ENCODE results near the gene HPSE2. TPM values are rescaled to one million over a fixed set of nuclear protein-coding genes. Genes with fewer than 3 reads are reported as not detected.
A peak's percentile ranks its signal among the peaks of the same experiment; 100 is the strongest.

HPSE2 gene
- total and polyA plus RNA-seq, 2 of the 13 experiments (the other 11 are each of a cell fraction or from before 2014, with no cell fraction given): 0.01 TPM; not detected in 1

DNA sequence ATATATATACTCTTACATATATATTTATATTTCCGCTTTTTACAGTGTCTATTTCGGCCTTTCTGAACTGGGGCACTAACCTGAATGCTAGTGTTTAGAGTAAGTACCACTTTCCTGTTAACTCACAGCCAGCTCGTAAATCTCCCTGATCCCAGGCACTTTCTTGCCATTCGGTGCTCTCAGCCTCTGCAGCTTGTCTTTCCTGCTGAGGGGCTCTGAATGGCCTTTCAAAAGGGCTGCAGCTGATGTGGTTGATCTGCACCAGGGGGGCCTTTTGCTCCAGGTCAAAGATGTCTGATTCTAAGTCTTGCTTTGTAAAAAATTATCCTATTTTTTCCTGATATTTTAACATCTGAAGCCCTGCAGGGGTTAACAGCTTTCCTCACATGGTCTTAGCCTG lies 763.5 kb downstream of the HPSE2 start (continued):
- TF ChIP-seq ZNF274 (CRISPR knock-in tag; IDR thresholded peaks at IDR 0.05) (no peak), KLF11 (CRISPR knock-in tag; IDR thresholded peaks at IDR 0.05) (no peak)

DNA sequence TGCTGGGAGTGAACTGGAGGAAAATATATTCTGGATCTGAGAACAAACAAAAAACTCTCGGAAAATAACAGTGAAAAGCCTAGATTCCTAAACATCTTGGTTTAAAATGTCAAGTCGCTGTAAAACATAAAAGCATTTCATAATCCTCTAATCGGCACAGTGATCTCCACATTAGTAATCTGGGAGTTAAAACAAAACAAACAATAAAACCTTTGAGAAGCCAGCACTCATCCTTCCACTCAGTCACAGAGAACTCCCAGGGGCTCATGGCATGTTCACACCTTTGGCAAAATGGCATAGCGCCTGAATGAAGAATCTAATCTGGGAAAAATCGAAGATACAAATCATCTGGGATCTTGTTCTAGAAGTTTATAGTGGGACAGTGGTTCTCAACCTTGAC lies 764.8 kb downstream of the HPSE2 start:
- H3K79me2 ChIP-seq (ENCODE audit: insufficient read depth, low read length): no peaks in the 10 kb centered on the region
- WGBS (ENCODE audit: low lambda C conversion rate): 18% methylated on average over 5 of the region's 5 CpGs
- no peak for FAIRE-seq
- H3K27me3 ChIP-seq (ENCODE audit: control insufficient read depth in 1 of 2, insufficient read depth in 2 of 2, low read length in 2 of 2): peaks cover 4 to 23% of the 10 kb centered on the region in 2 experiments
- intact Hi-C loops (cut with micrococcal nuclease; ENCODE audit: unreplicated experiment): no loop called here
- TF ChIP-seq MAZ (IDR thresholded peaks at IDR 0.05; ENCODE audit: borderline replicate concordance, low read depth, low read length) (no peak), MAZ (CRISPR knock-in tag; IDR thresholded peaks at IDR 0.05; ENCODE audit: low read depth) (no peak)
- no TSS peak for BruUV-seq (replicated peaks)
- H3K9ac ChIP-seq (ENCODE audit: insufficient read depth, low read depth, low read length): no peak overlapping the region
- H3K4me1 ChIP-seq (ENCODE audit: insufficient read depth, low read length): no peaks in the 10 kb centered on the region
- no peak overlapping the region for H3K4me3 ChIP-seq (replicated peaks in 1 of 3; ENCODE audit: insufficient read depth in 1 of 3, low read depth in 2 of 3, low read length in 3 of 3)
- H3K9me3 ChIP-seq (ENCODE audit: low read length): no peaks in the 10 kb centered on the region
- ChIA-PET CTCF (ENCODE audit: low intra/inter-chr PET ratio, low total read pairs) (no interaction called here), POLR2A (no interaction called here)
- no peak for ATAC-seq
- no peak overlapping the region for H2AFZ ChIP-seq (ENCODE audit: low read length)
- DNase-seq (ENCODE audit: low spot score): no peak
- in situ Hi-C loops (cut with HindIII; ENCODE audit: extremely low pct_ligation_motif_present, low pct_unique_long_range_greater_than_20kb): loop anchor here (10.0 to 25.0 kb wide), 2 partner anchors 566 to 774 kb away; no protein-coding TSS in a partner anchor
- H3K36me3 ChIP-seq (replicated peaks in 1 of 2; ENCODE audit: control insufficient read depth in 1 of 2, insufficient read depth in 2 of 2, low read length in 2 of 2): no peaks in the 10 kb centered on the region
- no peak overlapping the region for H3K4me2 ChIP-seq (ENCODE audit: low read depth, low read length)
- H3K27ac ChIP-seq (ENCODE audit: extremely low read length, insufficient read depth, low read length): no peak overlapping the region
- no peaks in the 10 kb centered on the region for H4K20me1 ChIP-seq (ENCODE audit: insufficient read depth, low read length)

DNA sequence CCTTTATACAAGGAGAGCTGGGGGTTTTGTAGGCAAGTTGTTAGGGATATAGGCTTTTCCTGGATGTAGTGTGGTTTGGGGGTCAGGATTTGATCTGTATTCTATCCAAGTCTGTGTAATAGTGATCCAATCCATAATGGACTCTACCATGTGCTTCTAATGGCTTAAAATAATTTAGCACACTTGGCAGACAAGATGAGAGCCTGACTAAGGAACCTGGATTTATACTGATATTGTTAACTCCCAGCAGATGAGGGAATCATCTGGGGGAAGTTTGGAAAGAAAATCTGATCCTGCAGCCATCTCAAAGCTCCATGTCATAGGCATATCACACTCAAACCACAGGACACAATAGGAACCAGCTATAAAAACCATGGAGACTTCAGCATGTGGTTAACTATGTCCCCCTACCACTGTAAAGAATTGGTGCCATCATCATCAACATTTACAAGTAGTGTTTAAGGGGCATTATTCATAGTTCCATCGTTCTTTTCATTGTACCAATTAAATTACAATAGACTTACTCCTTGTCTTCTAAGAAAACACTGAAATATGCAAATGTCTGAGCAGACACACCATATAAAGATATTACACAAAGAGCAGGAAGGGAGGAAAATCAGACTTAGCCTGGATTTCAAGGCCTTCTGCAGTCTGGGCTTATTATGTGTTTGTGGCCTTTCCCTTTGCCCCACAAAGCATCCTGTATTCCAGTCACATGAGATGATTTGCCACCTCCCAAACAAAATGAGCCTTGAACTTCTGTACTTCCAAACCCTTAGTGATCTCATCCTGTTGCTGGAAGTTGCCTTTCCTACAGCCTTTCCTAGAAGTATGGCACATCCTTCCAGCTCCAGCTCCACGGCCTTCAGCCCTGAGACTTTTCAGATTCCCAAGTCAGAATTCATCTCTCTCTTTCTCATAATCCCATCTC lies 766.4 kb downstream of the HPSE2 start:
- intact Hi-C loops (cut with micrococcal nuclease; ENCODE audit: unreplicated experiment) (loop anchor here (2.0 to 10.0 kb wide), 3 partner anchors 396 to 808 kb away; no protein-coding TSS in a partner anchor), in situ Hi-C loops (cut with HindIII; ENCODE audit: extremely low pct_ligation_motif_present, low pct_unique_long_range_greater_than_20kb) (loop anchor here (5.0 to 25.0 kb wide), 2 partner anchors 193 to 568 kb away; no protein-coding TSS in a partner anchor)
- Histone ChIP-seq H3K36me3 (replicated peaks in 1 of 2; ENCODE audit: control insufficient read depth in 1 of 2, insufficient read depth in 2 of 2, low read length in 2 of 2) (no peaks in the 10 kb centered on the region), H3K4me2 (ENCODE audit: low read depth, low read length) (no peak overlapping the region), H3K27ac (ENCODE audit: extremely low read length, insufficient read depth, low read length) (no peak overlapping the region), H2AFZ (ENCODE audit: low read length) (no peak overlapping the region), H4K20me1 (ENCODE audit: insufficient read depth, low read length) (no peaks in the 10 kb centered on the region), H3K4me3 (replicated peaks in 1 of 3; ENCODE audit: insufficient read depth in 1 of 3, low read depth in 2 of 3, low read length in 3 of 3) (no peak overlapping the region), H3K27me3 (ENCODE audit: control insufficient read depth in 1 of 2, insufficient read depth in 2 of 2, low read length in 2 of 2) (peaks cover 4 to 23% of the 10 kb centered on the region in 2 experiments), H3K9ac (ENCODE audit: insufficient read depth, low read depth, low read length) (no peak overlapping the region), H3K9me3 (ENCODE audit: low read length) (no peaks in the 10 kb centered on the region), H3K4me1 (ENCODE audit: insufficient read depth, low read length) (no peaks in the 10 kb centered on the region), H3K79me2 (ENCODE audit: insufficient read depth, low read length) (no peaks in the 10 kb centered on the region)
- DNase-seq (ENCODE audit: low spot score) (no peak), FAIRE-seq (no peak), ATAC-seq (no peak)
- no TSS peak for BruUV-seq (replicated peaks)
- TF ChIP-seq RARA (CRISPR knock-in tag; IDR thresholded peaks at IDR 0.05) (0 out of 2 replicates have a peak, but pooled peaks have one; percentile 17), ZBTB1 (CRISPR knock-in tag; IDR thresholded peaks at IDR 0.05; ENCODE audit: borderline replicate concordance) (no peak)
- WGBS (ENCODE audit: low lambda C conversion rate): 0% methylated on average over 2 of the region's 2 CpGs
- ChIA-PET POLR2A (no interaction called here), CTCF (ENCODE audit: low intra/inter-chr PET ratio, low total read pairs) (interaction anchor here (1.4 to 2.4 kb wide), 2 partner anchors 574 to 778 kb away, joined by 4 to 15 read pairs; no protein-coding TSS in a partner anchor)
